ENCODE results near the gene TMCO4. TPM values are rescaled to one million over a fixed set of nuclear protein-coding genes. Genes with fewer than 3 reads are reported as not detected.

Gene TMCO4
- total RNA-seq, 6 experiments from 2014 or later = 6.4 to 13.5 (median 9.8) TPM

- Histone ChIP-seq H3K36me3 (no peaks in the 10 kb centered on the region), H3K27me3 (no peaks in the 10 kb centered on the region), H3K4me3 (no peak overlapping the region), H3K27ac (no peak overlapping the region), H3K4me1 (peaks cover 0 to 20% (median 8%) of the 10 kb centered on the region in 4 donors), H3K9me3 (no peaks in the 10 kb centered on the region)
- TF ChIP-seq, protein P1, sequence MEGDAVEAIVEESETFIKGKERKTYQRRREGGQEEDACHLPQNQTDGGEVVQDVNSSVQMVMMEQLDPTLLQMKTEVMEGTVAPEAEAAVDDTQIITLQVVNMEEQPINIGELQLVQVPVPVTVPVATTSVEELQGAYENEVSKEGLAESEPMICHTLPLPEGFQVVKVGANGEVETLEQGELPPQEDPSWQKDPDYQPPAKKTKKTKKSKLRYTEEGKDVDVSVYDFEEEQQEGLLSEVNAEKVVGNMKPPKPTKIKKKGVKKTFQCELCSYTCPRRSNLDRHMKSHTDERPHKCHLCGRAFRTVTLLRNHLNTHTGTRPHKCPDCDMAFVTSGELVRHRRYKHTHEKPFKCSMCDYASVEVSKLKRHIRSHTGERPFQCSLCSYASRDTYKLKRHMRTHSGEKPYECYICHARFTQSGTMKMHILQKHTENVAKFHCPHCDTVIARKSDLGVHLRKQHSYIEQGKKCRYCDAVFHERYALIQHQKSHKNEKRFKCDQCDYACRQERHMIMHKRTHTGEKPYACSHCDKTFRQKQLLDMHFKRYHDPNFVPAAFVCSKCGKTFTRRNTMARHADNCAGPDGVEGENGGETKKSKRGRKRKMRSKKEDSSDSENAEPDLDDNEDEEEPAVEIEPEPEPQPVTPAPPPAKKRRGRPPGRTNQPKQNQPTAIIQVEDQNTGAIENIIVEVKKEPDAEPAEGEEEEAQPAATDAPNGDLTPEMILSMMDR (IDR thresholded peaks at IDR 0.05) = no peak
- TF ChIP-seq POLR2A (IDR thresholded peaks at IDR 0.05) = no peak
- intact Hi-C loops (cut with DNase I) = no loop called here
- WGBS (ENCODE audit: insufficient coverage, low coverage, low lambda C conversion rate, missing lambda C conversion rate) = 83% methylated on average over 7 of the region's 9 CpGs
- DNase-seq (no peak), ATAC-seq (peak in 1 of 4 donors; percentile 21)
Measured at GRCh38 chr1:19737104-19737825, 62.5 kb downstream of the TMCO4 start.

DNA sequence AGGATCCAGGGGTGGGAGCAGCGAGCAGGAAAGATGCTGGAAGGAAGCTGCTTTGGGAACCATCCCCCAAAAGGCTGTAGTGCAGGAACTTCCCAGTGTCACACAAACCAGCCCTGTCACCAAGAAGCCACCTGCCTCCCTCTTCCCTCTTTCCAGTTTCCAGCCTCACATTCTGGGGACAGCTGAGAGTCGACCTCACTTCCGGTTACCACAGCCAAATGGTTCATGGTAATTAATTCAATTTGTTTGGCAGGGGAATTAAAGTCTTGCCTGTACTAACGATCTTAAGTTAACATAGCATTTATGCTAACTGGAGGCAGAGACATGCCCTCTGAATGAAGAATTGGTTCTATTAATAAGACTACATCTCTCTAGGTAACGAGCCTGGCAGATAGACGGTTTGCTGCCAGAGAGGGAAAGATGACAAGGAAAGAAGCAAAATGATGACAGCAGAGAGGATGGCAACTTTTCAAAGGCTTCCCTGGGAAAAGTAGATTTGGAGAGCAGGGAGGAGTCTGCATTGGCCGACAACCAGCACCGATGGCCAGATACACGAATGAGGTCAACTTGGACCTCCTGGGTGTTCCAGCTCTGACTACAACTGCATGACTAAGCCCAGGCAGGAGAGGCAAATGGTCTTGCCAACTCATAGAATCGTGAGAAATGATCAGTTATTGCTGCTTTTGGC lies 64.1 kb downstream of the TMCO4 start:
- Histone ChIP-seq H3K36me3 (no peaks in the 10 kb centered on the region), H3K4me3 (no peak overlapping the region), H3K9me3 (no peaks in the 10 kb centered on the region), H3K4me1 (peaks cover 0 to 20% (median 8%) of the 10 kb centered on the region in 4 donors), H3K27me3 (no peaks in the 10 kb centered on the region), H3K27ac (no peak overlapping the region)
- ATAC-seq = peak; percentile 83 to 93 (median 86)
- intact Hi-C loops (cut with DNase I) = no loop called here
- peak; percentile 76 to 80 (median 78) for DNase-seq
- TF ChIP-seq POLR2A (IDR thresholded peaks at IDR 0.05) = no peak
- TF ChIP-seq, protein P1 (IDR thresholded peaks at IDR 0.05) = no peak
- 43% methylated on average over 7 of the region's 10 CpGs for WGBS (ENCODE audit: insufficient coverage, low coverage, low lambda C conversion rate, missing lambda C conversion rate)

DNA sequence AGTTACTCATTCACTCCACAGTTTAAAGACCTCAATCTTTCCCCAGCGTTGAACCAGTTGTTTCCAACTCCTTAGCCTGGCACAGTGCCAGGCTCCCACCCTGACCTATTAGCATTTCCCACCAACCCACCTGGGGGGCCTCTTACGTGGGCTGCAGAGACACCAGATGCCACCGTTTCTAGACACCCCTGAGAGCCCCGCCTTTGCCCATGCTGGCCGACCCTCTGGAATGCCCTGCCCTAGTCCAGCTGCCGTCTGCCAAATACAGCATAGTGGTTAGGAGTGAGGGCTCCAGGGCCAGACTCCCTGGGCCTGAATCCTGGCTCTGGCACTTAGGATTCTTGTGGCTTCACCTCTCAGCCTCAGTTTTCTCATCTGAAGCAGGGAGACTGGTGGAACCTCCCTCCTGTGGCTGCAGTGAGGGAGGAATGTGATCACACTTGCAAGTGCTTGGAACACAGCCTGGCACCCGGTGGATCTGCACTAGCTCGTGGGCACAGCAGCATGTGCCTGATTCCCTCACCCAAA lies 65.2 kb downstream of the TMCO4 start:
- intact Hi-C loops (cut with DNase I) = no loop called here
- 88% methylated on average over 5 of the region's 8 CpGs for WGBS (ENCODE audit: insufficient coverage, low coverage, low lambda C conversion rate, missing lambda C conversion rate)
- no peak overlapping the region for H3K27ac ChIP-seq
- no peaks in the 10 kb centered on the region for H3K9me3 ChIP-seq
- no peak overlapping the region for H3K4me3 ChIP-seq
- peaks cover 0 to 20% (median 8%) of the 10 kb centered on the region in 4 donors for H3K4me1 ChIP-seq
- DNase-seq = no peak
- TF ChIP-seq POLR2A (IDR thresholded peaks at IDR 0.05) = no peak
- TF ChIP-seq, protein P1 (IDR thresholded peaks at IDR 0.05) = no peak
- no peak for ATAC-seq
- H3K27me3 ChIP-seq = no peaks in the 10 kb centered on the region
- H3K36me3 ChIP-seq = no peaks in the 10 kb centered on the region

DNA sequence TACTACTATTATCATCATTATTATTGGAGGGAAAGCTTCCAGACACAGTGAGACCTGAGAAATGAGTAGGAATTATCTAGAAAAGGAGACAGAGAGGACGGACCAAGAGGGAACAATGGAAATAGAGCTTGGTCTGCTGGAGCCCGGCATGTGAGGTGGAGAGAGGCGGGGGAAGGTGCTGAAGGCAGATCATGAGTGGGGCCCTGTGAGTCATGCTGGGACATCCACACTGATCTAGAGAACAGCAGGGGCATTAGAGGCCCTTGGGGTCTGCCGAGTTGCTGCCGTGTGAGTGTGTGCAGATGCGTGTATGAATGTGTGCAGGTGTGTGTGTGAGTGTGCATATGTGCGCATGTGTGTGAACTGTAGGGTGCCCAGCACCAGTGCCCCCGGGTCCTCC lies 65.7 kb downstream of the TMCO4 start:
- Histone ChIP-seq H3K27ac (no peak overlapping the region), H3K4me1 (peaks cover 0 to 20% (median 8%) of the 10 kb centered on the region in 4 donors), H3K9me3 (no peaks in the 10 kb centered on the region), H3K36me3 (no peaks in the 10 kb centered on the region), H3K27me3 (no peaks in the 10 kb centered on the region), H3K4me3 (no peak overlapping the region)
- DNase-seq = no peak
- intact Hi-C loops (cut with DNase I) = no loop called here
- no peak for ATAC-seq
- TF ChIP-seq POLR2A (IDR thresholded peaks at IDR 0.05) = no peak
- TF ChIP-seq, protein P1 (IDR thresholded peaks at IDR 0.05) = no peak
- WGBS (ENCODE audit: insufficient coverage, low coverage, low lambda C conversion rate, missing lambda C conversion rate) = 79% methylated on average over 3 of the region's 8 CpGs

Measured in right lobe of liver (tissue), 6 donors.